Activated CD8-positive, alpha-beta memory T cell treated with anti-CD3 and anti-CD28 coated beads, Interleukin-2, amount 50 U/mL, for 24 hours (primary cell): ENCODE measurements around the gene UGT3A2.

Experiments used
- DNase-seq: peaks from one replicate; pipeline ENCODE4 v3.0.0-alpha.2; 2020; ENCODE audit errors: extremely low read depth

UGT3A2 gene

GRCh38 chr5:36007366-36007765 lies 59.3 kb downstream of the UGT3A2 start:
- no peak for DNase-seq

DNA sequence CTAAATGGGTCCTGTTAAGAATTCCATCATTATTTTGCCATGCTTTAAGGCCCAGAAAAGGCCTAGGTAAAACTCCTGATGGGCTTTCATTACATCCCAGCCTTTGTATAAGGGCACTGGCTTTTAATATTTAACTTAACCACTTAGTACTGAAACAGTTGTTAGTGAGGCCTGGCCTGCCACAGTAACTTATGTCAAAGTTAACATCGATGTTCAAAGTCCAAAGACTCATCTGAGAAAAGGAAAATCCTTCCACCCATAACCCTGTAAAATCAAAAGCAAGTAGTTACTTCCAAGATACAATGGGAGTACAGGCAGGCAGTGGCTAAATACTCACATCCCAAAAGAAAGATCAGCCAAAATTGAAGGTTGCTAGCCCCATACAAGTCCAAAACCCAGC lies 60.5 kb downstream of the UGT3A2 start:
- no peak for DNase-seq

- DNase-seq, result no peak
Observed at GRCh38 chr5:36001032-36001431, 65.7 kb downstream of the UGT3A2 start.

- DNase-seq, result no peak
Observed at GRCh38 chr5:35999547-35999946, 67.1 kb downstream of the UGT3A2 start.

DNA sequence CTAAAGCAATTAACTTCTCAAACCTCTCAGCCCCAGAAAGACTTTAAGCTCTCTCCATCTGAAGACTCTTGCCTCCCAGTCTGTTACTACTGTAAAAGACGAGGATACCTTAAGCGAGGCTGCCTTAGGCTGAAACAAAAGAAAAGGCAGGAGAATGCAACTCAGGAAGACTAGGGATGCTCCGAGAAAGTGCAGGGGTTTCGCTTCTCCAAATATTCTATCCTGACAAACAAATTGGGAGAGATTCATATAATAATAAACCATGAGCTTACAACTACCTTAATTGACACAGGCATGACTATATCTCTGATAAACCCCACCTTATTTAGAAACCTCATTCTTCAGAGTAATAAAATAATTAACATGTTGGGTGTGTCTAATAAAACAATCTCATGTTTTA lies 70.6 kb downstream of the UGT3A2 start:
- no peak for DNase-seq

DNA sequence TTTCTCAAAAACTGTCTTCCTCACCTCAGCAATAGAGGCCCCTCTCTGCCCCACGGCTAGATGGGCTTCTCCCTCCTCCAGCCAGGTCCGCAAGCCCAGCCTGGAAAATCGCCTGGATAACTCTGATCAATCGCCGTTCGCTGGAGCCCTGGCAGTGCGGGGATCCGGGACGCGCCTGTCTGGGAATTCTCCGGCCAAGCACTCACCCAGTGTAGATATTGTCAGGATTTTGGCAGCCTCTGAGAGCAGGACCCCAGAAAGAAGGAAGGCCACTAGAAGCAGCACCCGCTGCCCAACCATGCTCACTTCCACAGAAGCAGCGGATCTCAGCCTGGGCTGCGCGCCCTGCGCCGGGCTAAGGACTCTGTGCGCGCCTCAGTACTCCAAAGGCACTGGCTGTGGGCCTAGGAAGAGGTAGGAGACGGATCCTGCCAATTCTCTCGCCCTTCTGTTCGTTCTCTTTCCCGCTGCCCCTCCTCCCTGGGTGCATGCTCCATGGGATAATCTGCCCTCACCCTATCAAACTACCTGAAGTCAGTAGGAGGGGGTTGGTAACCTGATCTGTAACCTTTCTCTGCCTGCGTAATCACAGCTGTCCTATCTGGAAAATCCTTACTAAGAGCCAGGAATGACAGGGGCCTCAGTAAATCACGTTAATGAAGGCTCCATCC lies 75.6 kb downstream of the UGT3A2 start, which contains the start of gene UGT3A1:
Gene UGT3A1 (minus strand): TSS at position 450 of the 671 bp plus-strand sequence. CDS start 150 bp downstream, at position 300.
- no peak for DNase-seq

GRCh38 chr5:35990520-35990919 lies 76.2 kb downstream of the UGT3A2 start:
- DNase-seq, result no peak

GRCh38 chr5:35988529-35988928 lies 78.2 kb downstream of the UGT3A2 start:
- no peak for DNase-seq

- no peak for DNase-seq
Observed at GRCh38 chr5:35987776-35988175, 78.9 kb downstream of the UGT3A2 start.
